CD14-positive monocyte (primary cell): ENCODE results near the gene LARP4B. TPM values are rescaled to one million over a fixed set of nuclear protein-coding genes. Genes with fewer than 3 reads are reported as not detected.

Source experiments
- DNase-seq, 3 donors: peaks; one replicate each; pipeline ENCODE4 v3.0.0-alpha.2; 2011 to 2022
- H2AFZ ChIP-seq: 2 replicates; pipeline ENCODE4 v1.6.0; 2012; ENCODE audit warnings: mild to moderate bottlenecking, low read depth, low read length, inconsistent platforms; ENCODE audit not compliant: insufficient read depth, poor library complexity, severe bottlenecking
- H3K27ac ChIP-seq, 2 donors: 1 replicate in 1 of 2; 2 replicates in 1 of 2; pipeline ENCODE4 v1.5.1; 2012 to 2013; ENCODE audit warnings: low read length in 2 of 2, control low read depth in 1 of 2, inconsistent platforms in 1 of 2, low read depth in 1 of 2, mild to moderate bottlenecking in 1 of 2
- H3K27me3 ChIP-seq, 2 donors: one replicate each; pipeline versions ENCODE4 v1.6.0 to v1.6.1; 2011 to 2013; ENCODE audit warnings: low read length in 2 of 2; ENCODE audit not compliant: control insufficient read depth in 2 of 2, insufficient read depth in 2 of 2
- H3K36me3 ChIP-seq, 2 donors: replicated peaks in 1 of 2; 1 replicate in 1 of 2; 2 replicates in 1 of 2; pipeline versions ENCODE4 v1.5.1 to v1.6.1; 2012 to 2013; ENCODE audit warnings: low read length in 2 of 2, control low read depth in 1 of 2, inconsistent platforms in 1 of 2, mild to moderate bottlenecking in 1 of 2; ENCODE audit not compliant: insufficient read depth in 2 of 2, control insufficient read depth in 1 of 2
- H3K4me1 ChIP-seq, 2 donors: 1 replicate in 1 of 2; 2 replicates in 1 of 2; pipeline versions ENCODE4 v1.5.1 to v1.6.1; 2012 to 2013; ENCODE audit warnings: low read length in 2 of 2, control low read depth in 1 of 2, inconsistent platforms in 1 of 2, mild to moderate bottlenecking in 1 of 2, moderate library complexity in 1 of 2; ENCODE audit not compliant: insufficient read depth in 2 of 2, control insufficient read depth in 1 of 2
- H3K4me2 ChIP-seq: replicated peaks from 2 replicates; pipeline ENCODE3; 2012; ENCODE audit warnings: low read length, moderate library complexity, mild to moderate bottlenecking; ENCODE audit not compliant: poor library complexity, severe bottlenecking; ENCODE audit errors: extremely low read depth
- H3K4me3 ChIP-seq, 3 experiments: fragments of 200-600 bp in 1 of 3; sonication (generic) in 1 of 3; replicated peaks in 1 of 3; 1 replicate in 2 of 3; 2 replicates in 1 of 3; pipeline ENCODE4 v1.5.1; 2011 to 2013; ENCODE audit warnings: low read length in 3 of 3, mild to moderate bottlenecking in 3 of 3, control low read depth in 2 of 3, low read depth in 2 of 3, inconsistent platforms in 1 of 3, moderate library complexity in 1 of 3
- H3K79me2 ChIP-seq: 2 replicates; pipeline ENCODE4 v1.6.0; 2012; ENCODE audit warnings: mild to moderate bottlenecking, control low read depth, inconsistent platforms, low read length, moderate library complexity; ENCODE audit not compliant: insufficient read depth
- H3K9ac ChIP-seq: 2 replicates; pipeline ENCODE4 v1.6.0; 2017; ENCODE audit warnings: low read length, mild to moderate bottlenecking; ENCODE audit not compliant: insufficient read depth, poor library complexity, severe bottlenecking
- H3K9me3 ChIP-seq, 2 donors: replicated peaks in 1 of 2; 1 replicate in 1 of 2; 2 replicates in 1 of 2; pipeline versions ENCODE4 v1.5.1 to v1.6.1; 2012 to 2013; ENCODE audit warnings: low read length in 2 of 2, control low read depth in 1 of 2; ENCODE audit not compliant: control insufficient read depth in 1 of 2, insufficient read depth in 1 of 2
- H4K20me1 ChIP-seq: 2 replicates; pipeline ENCODE4 v1.6.0; 2012; ENCODE audit warnings: mild to moderate bottlenecking, low read length, control low read depth, moderate library complexity; ENCODE audit not compliant: insufficient read depth
- H3K27ac Mint-ChIP-seq, 7 donors: one replicate each; pipeline ENCODE4 v1.8.0; 2020; ENCODE audit warnings: mild to moderate bottlenecking in 7 of 7, mixed read lengths in 7 of 7, moderate library complexity in 6 of 7, inconsistent platforms in 2 of 7
- H3K27me3 Mint-ChIP-seq, 3 donors: one replicate each; pipeline ENCODE4 v1.8.0; 2021 to 2022; ENCODE audit warnings: low read depth in 3 of 3, mild to moderate bottlenecking in 3 of 3, mixed read lengths in 3 of 3, moderate library complexity in 3 of 3, inconsistent platforms in 1 of 3
- H3K36me3 Mint-ChIP-seq, 2 donors: one replicate each; pipeline ENCODE4 v1.8.0; 2020; ENCODE audit warnings: mixed read lengths in 2 of 2, inconsistent platforms in 1 of 2, mild to moderate bottlenecking in 1 of 2
- H3K4me1 Mint-ChIP-seq: one replicate; pipeline ENCODE4 v1.8.0; 2020; ENCODE audit warnings: mild to moderate bottlenecking, mixed read lengths
- H3K4me3 Mint-ChIP-seq, 2 donors: one replicate each; pipeline ENCODE4 v1.8.0; 2020; ENCODE audit warnings: mild to moderate bottlenecking in 2 of 2, mixed read lengths in 2 of 2, moderate library complexity in 1 of 2
- H3K9me3 Mint-ChIP-seq, 7 donors: one replicate each; pipeline ENCODE4 v1.8.0; 2020 to 2022; ENCODE audit warnings: mixed read lengths in 7 of 7, mild to moderate bottlenecking in 6 of 7, moderate library complexity in 6 of 7, inconsistent platforms in 2 of 7
- WGBS: methylation state at CpG from one replicate; pipeline ENCODE4 v1.1.5; 2013; ENCODE audit warnings: missing lambda C conversion rate; ENCODE audit not compliant: insufficient coverage; 5-methylcytosine and 5-hydroxymethylcytosine counted together
- intact Hi-C, 2 donors: fragments of 100-400 bp; cut with micrococcal nuclease; formaldehyde crosslinking; loops; one replicate each; pipeline versions ENCODE4 v1.15.0 to v1.15.1; 2023
- polyA plus RNA-seq, 3 donors: library from polyadenylated mRNA; depleted of rRNA in 1 of 3; unstranded in 2 of 3; stranded (reverse) in 1 of 3; fragments of 300-500 nt in 2 of 3; fragments of >200 nt in 1 of 3; fragmentation: Illumina TruSeq in 2 of 3; gene quantifications; 1 replicate in 2 of 3; 2 replicates in 1 of 3; pipeline ENCODE4 v1.2.3, GENCODE V29; 2012 to 2021
- TF ChIP-seq, protein P1 (sequence below): fragments of 200-600 bp; IDR thresholded peaks from one replicate; pipeline ENCODE4 v1.8.0; 2022; ENCODE audit warnings: antibody characterized with exemption, mild to moderate bottlenecking

The LARP4B gene
- polyA plus RNA-seq, 3 donors: 17.2 to 52.3 (median 33.0) TPM

DNA sequence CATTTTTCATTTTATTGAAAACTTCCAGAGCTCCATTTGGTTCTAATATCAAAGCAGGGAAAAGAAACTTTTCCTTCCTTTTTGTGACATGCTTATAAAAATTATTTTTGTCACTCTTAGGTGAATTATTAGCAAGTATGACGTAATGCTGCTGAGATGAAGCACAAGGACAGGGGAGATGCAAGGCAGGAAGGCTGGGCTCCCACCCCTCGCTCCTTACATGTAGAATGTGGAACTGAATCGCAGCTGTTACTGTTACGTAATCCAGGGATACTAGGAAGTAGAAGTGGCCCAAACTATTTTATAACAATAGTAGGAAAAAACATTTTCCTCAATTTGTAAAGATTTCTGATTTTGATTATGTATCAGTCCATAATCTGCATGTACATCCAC lies 39.6 kb upstream of the LARP4B start:
- H3K36me3 Mint-ChIP-seq: no peaks in the 10 kb centered on the region

DNA sequence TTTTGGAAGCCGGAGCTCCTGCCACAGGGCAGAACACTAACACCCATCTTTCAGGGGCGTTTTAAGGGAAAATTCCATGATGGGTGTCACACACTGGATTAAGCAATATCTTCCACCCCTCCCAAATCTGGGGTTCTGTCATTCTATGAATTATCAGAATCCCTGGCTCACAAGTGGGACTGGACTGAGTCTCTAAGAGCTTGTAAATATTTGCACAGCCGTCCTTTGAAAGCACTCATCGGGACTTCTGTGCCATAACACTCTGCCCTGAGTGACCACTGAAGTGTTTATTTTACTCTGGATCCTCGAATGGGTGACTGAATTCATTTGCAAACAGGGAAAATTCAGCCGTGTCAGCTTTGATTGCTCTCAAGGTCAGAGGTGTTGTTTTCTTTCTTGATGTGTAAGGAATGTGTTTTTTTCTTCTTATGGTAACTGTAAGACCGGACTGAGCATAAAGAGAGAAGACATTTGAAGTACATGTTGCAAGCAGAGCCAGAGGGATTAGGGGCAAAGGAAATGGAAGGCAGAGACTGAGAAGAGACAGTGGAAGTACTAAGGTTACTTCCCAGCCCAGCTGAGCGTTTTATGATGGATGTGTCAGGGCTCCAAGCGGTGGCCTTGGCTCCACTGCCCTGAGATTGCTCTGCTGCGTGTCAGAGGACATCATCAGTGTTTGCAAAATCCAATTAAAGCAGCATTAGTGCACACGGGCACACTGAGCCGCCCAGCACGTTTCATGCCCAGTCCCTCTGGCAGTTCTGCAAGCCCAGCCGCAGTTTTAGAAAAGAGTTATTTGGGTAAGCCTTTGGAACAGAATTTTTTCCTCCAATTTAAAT lies 39.0 kb upstream of the LARP4B start:
- H3K27me3 ChIP-seq: no peaks in the 10 kb centered on the region
- H3K4me1 ChIP-seq: peaks cover 13 to 20% of the 10 kb centered on the region in 2 donors
- Mint-ChIP-seq H3K36me3 (no peaks in the 10 kb centered on the region), H3K4me1 (peaks cover 21% of the 10 kb centered on the region), H3K27me3 (peaks cover 2 to 9% (median 7%) of the 10 kb centered on the region in 3 donors), H3K9me3 (peaks cover 0 to 8% (median 4%) of the 10 kb centered on the region in 7 donors), H3K27ac (peak overlapping the region in 4 of 7 donors; percentile 4 to 68 (median 28)), H3K4me3 (no peak overlapping the region)
- TF ChIP-seq, protein P1, sequence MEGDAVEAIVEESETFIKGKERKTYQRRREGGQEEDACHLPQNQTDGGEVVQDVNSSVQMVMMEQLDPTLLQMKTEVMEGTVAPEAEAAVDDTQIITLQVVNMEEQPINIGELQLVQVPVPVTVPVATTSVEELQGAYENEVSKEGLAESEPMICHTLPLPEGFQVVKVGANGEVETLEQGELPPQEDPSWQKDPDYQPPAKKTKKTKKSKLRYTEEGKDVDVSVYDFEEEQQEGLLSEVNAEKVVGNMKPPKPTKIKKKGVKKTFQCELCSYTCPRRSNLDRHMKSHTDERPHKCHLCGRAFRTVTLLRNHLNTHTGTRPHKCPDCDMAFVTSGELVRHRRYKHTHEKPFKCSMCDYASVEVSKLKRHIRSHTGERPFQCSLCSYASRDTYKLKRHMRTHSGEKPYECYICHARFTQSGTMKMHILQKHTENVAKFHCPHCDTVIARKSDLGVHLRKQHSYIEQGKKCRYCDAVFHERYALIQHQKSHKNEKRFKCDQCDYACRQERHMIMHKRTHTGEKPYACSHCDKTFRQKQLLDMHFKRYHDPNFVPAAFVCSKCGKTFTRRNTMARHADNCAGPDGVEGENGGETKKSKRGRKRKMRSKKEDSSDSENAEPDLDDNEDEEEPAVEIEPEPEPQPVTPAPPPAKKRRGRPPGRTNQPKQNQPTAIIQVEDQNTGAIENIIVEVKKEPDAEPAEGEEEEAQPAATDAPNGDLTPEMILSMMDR: no peak
- WGBS: 78% methylated on average over 11 of the region's 14 CpGs
- H3K9ac ChIP-seq: no peak overlapping the region
- no peak overlapping the region for H3K27ac ChIP-seq
- intact Hi-C loops: no loop called here
- H3K9me3 ChIP-seq: peaks cover 0 to 2% of the 10 kb centered on the region in 2 donors
- no peaks in the 10 kb centered on the region for H3K79me2 ChIP-seq
- DNase-seq: no peak
- no peak overlapping the region for H3K4me3 ChIP-seq
- H3K36me3 ChIP-seq: no peaks in the 10 kb centered on the region
- no peaks in the 10 kb centered on the region for H4K20me1 ChIP-seq
- H2AFZ ChIP-seq: no peak overlapping the region
- H3K4me2 ChIP-seq: peak overlapping the region; percentile 2

More for the DNA sequence above, 39.6 kb upstream of the LARP4B start:
- peak; percentile 33 to 64 (median 63) for DNase-seq
- H3K36me3 ChIP-seq: no peaks in the 10 kb centered on the region
- H3K4me3 Mint-ChIP-seq: peak overlapping the region in 1 of 2 donors; percentile 8
- H3K27me3 ChIP-seq: no peaks in the 10 kb centered on the region
- WGBS: no CpG with 5 or more reads among the region's 4 CpGs
- peak overlapping the region in 1 of 2 donors; percentile 57 for H3K27ac ChIP-seq
- H3K27ac Mint-ChIP-seq: peak overlapping the region in 3 of 7 donors; percentile 15 to 79 (median 74)
- H3K4me1 Mint-ChIP-seq: peaks cover 21% of the 10 kb centered on the region
- H3K9me3 Mint-ChIP-seq: peaks cover 1 to 10% (median 3%) of the 10 kb centered on the region in 7 donors
- peak overlapping the region; percentile 53 for H2AFZ ChIP-seq
- no peaks in the 10 kb centered on the region for H4K20me1 ChIP-seq
- TF ChIP-seq, protein P1: no peak
- intact Hi-C loops: no loop called here
- peaks cover 0 to 8% of the 10 kb centered on the region in 2 donors for H3K9me3 ChIP-seq
- peaks cover 13 to 20% of the 10 kb centered on the region in 2 donors for H3K4me1 ChIP-seq
- H3K4me2 ChIP-seq: peak overlapping the region; percentile 2
- no peaks in the 10 kb centered on the region for H3K79me2 ChIP-seq
- H3K4me3 ChIP-seq: no peak overlapping the region
- no peak overlapping the region for H3K9ac ChIP-seq
- H3K27me3 Mint-ChIP-seq: peaks cover 0 to 9% (median 7%) of the 10 kb centered on the region in 3 donors
